Panc1 (cell line): ENCODE data around the gene CNTROB.

Experiments used
- POLR2AphosphoS5 ChIP-seq: IDR thresholded peaks from 2 replicates; pipeline ENCODE4 v1.6.1; 2012; ENCODE audit warnings: mild to moderate bottlenecking, low read depth, low read length, moderate library complexity
- SIN3A ChIP-seq: IDR thresholded peaks from 2 replicates; pipeline ENCODE4 v1.6.1; 2012; ENCODE audit warnings: low read depth, mild to moderate bottlenecking, low read length, moderate library complexity, borderline replicate concordance; ENCODE audit not compliant: insufficient read depth
- TCF7L2 ChIP-seq: IDR thresholded peaks from 2 replicates; pipeline ENCODE4 v1.6.1; 2011; ENCODE audit warnings: mild to moderate bottlenecking, low read depth, low read length, inconsistent platforms
- TF ChIP-seq, protein P1 (sequence below): fragments of 450-650 bp; IDR thresholded peaks from 2 replicates; pipeline ENCODE4 v1.5.1; 2017; ENCODE audit warnings: mild to moderate bottlenecking
- TF ChIP-seq, protein P2 (sequence below), 2 experiments: IDR thresholded peaks; 2 replicates each; pipeline ENCODE4 v1.6.1; 2011 to 2012; ENCODE audit warnings: low read depth in 2 of 2, control low read depth in 1 of 2, low read length in 1 of 2, mild to moderate bottlenecking in 1 of 2, moderate library complexity in 1 of 2; ENCODE audit not compliant: insufficient read depth in 1 of 2

GRCh38 chr17:7922845-7923628 lies 9.0 kb upstream of the CNTROB start:
- TF ChIP-seq, protein P1, sequence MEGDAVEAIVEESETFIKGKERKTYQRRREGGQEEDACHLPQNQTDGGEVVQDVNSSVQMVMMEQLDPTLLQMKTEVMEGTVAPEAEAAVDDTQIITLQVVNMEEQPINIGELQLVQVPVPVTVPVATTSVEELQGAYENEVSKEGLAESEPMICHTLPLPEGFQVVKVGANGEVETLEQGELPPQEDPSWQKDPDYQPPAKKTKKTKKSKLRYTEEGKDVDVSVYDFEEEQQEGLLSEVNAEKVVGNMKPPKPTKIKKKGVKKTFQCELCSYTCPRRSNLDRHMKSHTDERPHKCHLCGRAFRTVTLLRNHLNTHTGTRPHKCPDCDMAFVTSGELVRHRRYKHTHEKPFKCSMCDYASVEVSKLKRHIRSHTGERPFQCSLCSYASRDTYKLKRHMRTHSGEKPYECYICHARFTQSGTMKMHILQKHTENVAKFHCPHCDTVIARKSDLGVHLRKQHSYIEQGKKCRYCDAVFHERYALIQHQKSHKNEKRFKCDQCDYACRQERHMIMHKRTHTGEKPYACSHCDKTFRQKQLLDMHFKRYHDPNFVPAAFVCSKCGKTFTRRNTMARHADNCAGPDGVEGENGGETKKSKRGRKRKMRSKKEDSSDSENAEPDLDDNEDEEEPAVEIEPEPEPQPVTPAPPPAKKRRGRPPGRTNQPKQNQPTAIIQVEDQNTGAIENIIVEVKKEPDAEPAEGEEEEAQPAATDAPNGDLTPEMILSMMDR = no peak
- TF ChIP-seq, protein P2, sequence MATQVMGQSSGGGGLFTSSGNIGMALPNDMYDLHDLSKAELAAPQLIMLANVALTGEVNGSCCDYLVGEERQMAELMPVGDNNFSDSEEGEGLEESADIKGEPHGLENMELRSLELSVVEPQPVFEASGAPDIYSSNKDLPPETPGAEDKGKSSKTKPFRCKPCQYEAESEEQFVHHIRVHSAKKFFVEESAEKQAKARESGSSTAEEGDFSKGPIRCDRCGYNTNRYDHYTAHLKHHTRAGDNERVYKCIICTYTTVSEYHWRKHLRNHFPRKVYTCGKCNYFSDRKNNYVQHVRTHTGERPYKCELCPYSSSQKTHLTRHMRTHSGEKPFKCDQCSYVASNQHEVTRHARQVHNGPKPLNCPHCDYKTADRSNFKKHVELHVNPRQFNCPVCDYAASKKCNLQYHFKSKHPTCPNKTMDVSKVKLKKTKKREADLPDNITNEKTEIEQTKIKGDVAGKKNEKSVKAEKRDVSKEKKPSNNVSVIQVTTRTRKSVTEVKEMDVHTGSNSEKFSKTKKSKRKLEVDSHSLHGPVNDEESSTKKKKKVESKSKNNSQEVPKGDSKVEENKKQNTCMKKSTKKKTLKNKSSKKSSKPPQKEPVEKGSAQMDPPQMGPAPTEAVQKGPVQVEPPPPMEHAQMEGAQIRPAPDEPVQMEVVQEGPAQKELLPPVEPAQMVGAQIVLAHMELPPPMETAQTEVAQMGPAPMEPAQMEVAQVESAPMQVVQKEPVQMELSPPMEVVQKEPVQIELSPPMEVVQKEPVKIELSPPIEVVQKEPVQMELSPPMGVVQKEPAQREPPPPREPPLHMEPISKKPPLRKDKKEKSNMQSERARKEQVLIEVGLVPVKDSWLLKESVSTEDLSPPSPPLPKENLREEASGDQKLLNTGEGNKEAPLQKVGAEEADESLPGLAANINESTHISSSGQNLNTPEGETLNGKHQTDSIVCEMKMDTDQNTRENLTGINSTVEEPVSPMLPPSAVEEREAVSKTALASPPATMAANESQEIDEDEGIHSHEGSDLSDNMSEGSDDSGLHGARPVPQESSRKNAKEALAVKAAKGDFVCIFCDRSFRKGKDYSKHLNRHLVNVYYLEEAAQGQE (IDR thresholded peaks at IDR 0.05; ENCODE audit: insufficient read depth in 1 of 2, low read depth in 2 of 2, low read length in 1 of 2) = no peak
- no peak for TF ChIP-seq POLR2AphosphoS5
- 0 out of 2 replicates have a peak, but pooled peaks have one; percentile 7 for TF ChIP-seq TCF7L2
- TF ChIP-seq SIN3A = no peak
